ENCODE data around the gene CD2.

Gene CD2

GRCh38 chr1:116805398-116805797 is 51.2 kb downstream of the CD2 start:
- DNase-seq: no peak
- in situ Hi-C loops (cut with HindIII; ENCODE audit: low pct_ligation_motif_present, low pct_unique_long_range_greater_than_20kb, low sequenced_read_pairs): no loop called here

GRCh38 chr1:116806245-116806644 is 52.0 kb downstream of the CD2 start:
- in situ Hi-C loops (cut with HindIII; ENCODE audit: low pct_ligation_motif_present, low pct_unique_long_range_greater_than_20kb, low sequenced_read_pairs): no loop called here

GRCh38 chr1:116806671-116807070 is 52.4 kb downstream of the CD2 start:
- in situ Hi-C loops (cut with HindIII; ENCODE audit: low pct_ligation_motif_present, low pct_unique_long_range_greater_than_20kb, low sequenced_read_pairs): no loop called here

More at GRCh38 chr1:116806245-116806644, 52.0 kb downstream of the CD2 start:
- DNase-seq: no peak

DNA sequence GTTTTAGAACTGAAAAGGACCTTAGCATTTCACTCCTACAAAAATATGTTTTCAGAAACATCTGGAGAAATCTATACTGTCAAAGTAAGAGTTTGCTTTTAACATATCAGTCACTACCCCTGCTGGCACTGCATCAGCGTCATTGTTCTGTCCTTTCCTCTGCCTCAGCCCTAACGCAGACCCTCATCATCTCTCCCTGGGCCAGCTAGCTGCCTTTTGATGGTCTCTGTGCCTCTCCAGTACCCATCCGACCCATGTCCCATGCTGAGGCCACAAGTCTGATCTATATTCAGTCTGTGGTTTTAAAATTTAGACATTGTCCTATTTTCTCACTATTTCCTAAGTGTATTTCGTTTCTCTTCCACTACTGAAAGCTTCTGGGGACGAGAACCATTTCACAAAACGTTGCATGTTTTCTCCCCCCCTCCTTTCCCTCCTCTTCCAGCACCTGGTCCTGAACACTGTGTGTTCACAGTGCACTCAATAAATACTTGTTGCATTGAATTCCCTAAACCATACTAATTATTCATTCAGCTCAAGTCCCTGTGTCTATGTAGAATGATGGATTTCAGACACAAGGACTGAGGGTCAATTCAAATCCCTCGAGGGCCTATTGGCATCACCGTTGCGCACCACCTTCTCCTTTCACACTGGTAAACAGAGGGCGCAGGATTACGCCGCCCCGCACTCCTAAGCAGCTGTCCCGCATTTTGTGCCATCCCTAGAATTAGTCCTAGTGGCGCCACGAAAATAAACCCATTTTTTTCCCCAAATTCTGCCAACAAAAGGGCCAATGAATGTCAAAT is 53.4 kb downstream of the CD2 start:
- in situ Hi-C loops (cut with HindIII; ENCODE audit: low pct_ligation_motif_present, low pct_unique_long_range_greater_than_20kb, low sequenced_read_pairs): no loop called here
- DNase-seq: no peak

More at GRCh38 chr1:116806671-116807070, 52.4 kb downstream of the CD2 start:
- no peak for DNase-seq

DNA sequence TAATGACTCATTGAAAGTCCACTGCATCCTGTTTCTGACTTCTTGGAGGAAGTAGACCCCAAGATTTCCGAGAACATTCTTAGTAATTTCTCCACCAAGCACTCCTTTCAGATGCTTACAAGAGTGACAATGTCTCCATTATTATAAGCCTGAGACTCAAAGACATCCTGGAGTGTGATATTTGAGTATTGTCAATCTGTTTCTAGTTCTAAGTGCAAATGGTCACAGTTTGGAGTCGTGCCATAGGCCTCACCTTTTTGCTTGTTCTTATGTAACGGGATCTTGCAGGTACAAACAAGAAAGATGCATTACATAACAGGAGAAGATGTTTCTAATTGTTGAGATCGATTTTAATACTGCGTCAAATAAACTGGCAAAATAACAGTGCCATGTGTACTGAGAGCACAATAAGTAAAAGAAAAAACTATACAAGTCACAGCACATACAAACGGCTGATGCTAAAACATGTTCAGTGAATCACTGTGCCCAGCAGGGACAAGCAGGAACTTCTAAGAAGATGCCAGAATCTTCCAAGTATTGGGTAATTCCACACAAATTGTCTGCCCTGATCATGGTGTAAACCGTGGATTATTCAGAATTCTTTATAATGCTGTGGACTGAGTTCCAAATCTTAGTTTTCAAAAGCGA is 54.1 kb downstream of the CD2 start:
- in situ Hi-C loops (cut with HindIII; ENCODE audit: low pct_ligation_motif_present, low pct_unique_long_range_greater_than_20kb, low sequenced_read_pairs): no loop called here
- DNase-seq: no peak

- in situ Hi-C loops (cut with HindIII; ENCODE audit: low pct_ligation_motif_present, low pct_unique_long_range_greater_than_20kb, low sequenced_read_pairs): no loop called here
- DNase-seq: no peak
These were observed 54.7 kb downstream of the CD2 start for GRCh38 chr1:116808848-116809508.

- in situ Hi-C loops (cut with HindIII; ENCODE audit: low pct_ligation_motif_present, low pct_unique_long_range_greater_than_20kb, low sequenced_read_pairs): no loop called here
- DNase-seq: no peak
These were observed 57.1 kb downstream of the CD2 start for GRCh38 chr1:116811321-116811720.

DNA sequence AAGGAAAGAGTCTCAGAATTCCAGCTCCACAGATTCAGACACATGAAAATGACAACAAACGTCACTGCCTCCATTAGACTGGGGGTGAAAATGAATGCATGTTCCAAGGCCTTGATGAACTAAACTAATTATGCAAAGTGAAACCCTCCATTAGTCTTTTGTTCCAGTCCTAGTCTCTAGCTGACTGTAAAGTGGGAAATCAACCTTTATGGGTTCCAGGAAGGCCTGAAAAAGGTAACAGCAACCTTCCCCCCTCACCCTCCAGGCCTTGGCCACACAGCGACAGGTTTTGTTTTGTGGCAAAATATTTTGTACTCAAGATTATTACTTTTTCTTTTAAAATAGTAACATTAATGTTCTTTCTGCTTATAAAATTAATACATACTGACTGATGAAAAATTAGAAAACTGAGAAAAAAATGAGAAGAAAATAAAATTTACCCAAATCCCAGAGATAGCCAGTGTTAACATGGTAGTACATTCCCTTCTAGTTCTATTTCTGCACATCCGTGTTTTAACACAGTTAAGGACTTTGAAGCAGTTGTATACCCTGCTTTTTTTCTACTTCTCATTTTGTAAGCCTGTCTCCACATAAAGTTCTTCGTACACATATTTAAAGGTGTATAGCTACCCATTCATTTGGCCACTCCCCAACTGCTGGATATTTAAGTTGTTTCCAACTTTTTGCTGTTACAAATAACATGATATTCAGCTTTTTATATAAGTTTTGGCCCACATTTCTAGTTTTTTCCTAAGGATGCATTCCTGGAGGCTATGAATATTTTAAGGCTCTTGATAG is 60.9 kb downstream of the CD2 start:
- in situ Hi-C loops (cut with HindIII; ENCODE audit: low pct_ligation_motif_present, low pct_unique_long_range_greater_than_20kb, low sequenced_read_pairs): no loop called here
- no peak for DNase-seq

DNA sequence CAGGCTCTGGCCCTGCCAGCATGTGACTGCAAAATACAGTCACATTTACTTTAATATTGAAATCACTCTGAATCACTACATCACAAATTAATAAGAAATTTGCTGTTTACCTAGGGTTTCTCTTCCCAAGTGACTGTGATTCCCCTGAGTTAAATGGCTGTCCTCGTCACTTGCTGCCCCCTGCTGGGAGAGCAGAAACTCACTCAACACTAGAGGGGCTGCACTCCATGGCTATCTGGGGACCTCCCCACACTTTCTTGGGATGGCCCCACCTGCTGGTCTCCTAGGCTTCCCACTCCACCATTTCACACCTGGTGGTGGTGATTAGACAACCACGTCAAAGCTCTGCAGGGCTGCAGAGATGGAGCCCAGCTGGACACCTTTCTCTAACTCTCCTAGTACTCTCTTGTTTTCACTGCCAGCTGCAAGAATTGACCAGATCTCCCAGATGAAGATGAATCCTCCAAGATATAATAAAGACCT is 63.4 kb downstream of the CD2 start:
- peak; percentile 54 for DNase-seq
- in situ Hi-C loops (cut with HindIII; ENCODE audit: low pct_ligation_motif_present, low pct_unique_long_range_greater_than_20kb, low sequenced_read_pairs): no loop called here
